Testis (tissue), 3 donors: ENCODE measurements around the gene CLDN14. TPM values are rescaled to one million over a fixed set of nuclear protein-coding genes. Genes with fewer than 3 reads are reported as not detected.

Experiments
- DNase-seq: peaks from one replicate; pipeline ENCODE4 v3.0.0-alpha.2; 2019
- H3K27ac ChIP-seq, 2 donors: fragments of 200-600 bp; sonication (generic); one replicate each; pipeline ENCODE4 v1.5.1; 2019
- H3K27me3 ChIP-seq: fragments of 200-600 bp; sonication (generic); one replicate; pipeline ENCODE4 v1.5.1; 2019
- H3K36me3 ChIP-seq: fragments of 200-600 bp; sonication (generic); one replicate; pipeline ENCODE4 v1.5.1; 2017; ENCODE audit warnings: low read depth; ENCODE audit errors: missing control alignments
- H3K4me1 ChIP-seq: fragments of 200-600 bp; sonication (generic); one replicate; pipeline ENCODE4 v1.5.1; 2019
- H3K4me3 ChIP-seq, 2 donors: fragments of 200-600 bp; sonication (generic); one replicate each; pipeline ENCODE4 v1.5.1; 2017 to 2019
- H3K9me3 ChIP-seq: fragments of 200-600 bp; sonication (generic); one replicate; pipeline ENCODE4 v1.5.1; 2017
- CTCF ChIP-seq, 3 experiments: fragments of 450-650 bp in 2 of 3; fragments of 200-600 bp in 1 of 3; sonication (generic) in 1 of 3; IDR thresholded peaks; one replicate each; pipeline ENCODE4 v1.5.1; 2016 to 2019; ENCODE audit warnings: antibody characterized with exemption in 3 of 3, mild to moderate bottlenecking in 2 of 3, moderate library complexity in 1 of 3
- POLR2A ChIP-seq: fragments of 450-650 bp; IDR thresholded peaks from one replicate; pipeline ENCODE4 v1.6.1; 2017; ENCODE audit warnings: antibody characterized with exemption, mild to moderate bottlenecking, moderate library complexity
- WGBS, 2 donors: methylation state at CpG; one replicate each; pipeline ENCODE4 v1.1.5; 2018; 5-methylcytosine and 5-hydroxymethylcytosine counted together
- intact Hi-C: fragments of 100-400 bp; cut with DNase I; formaldehyde crosslinking; loops from one replicate; pipeline ENCODE4 v1.15.1; 2023; ENCODE audit warnings: low total_unique reads
- polyA plus RNA-seq: library from polyadenylated mRNA; stranded (reverse); fragments of 350-450 nt; fragmentation: Illumina TruSeq; extraction: RNeasy Lipid Tissue Mini Kit (QIAGEN cat#74804); gene quantifications from one replicate; pipeline ENCODE4 v1.2.3, GENCODE V29; 2014; ENCODE audit warnings: low read depth, low replicate concordance; ENCODE audit not compliant: insufficient read depth
- total RNA-seq, 2 donors: library from RNA; depleted of rRNA; stranded (reverse); fragments of >200 nt; gene quantifications; one replicate each; pipeline ENCODE4 v1.2.3, GENCODE V29; 2016

CLDN14 gene
- total and polyA plus RNA-seq, 3 donors from 2014 or later: 0.31 to 0.96 (median 0.31) TPM

- Histone ChIP-seq H3K4me1 (peaks cover 21% of the 10 kb centered on the region), H3K36me3 (no peaks in the 10 kb centered on the region), H3K27ac (no peak overlapping the region), H3K4me3 (no peak overlapping the region), H3K27me3 (no peaks in the 10 kb centered on the region), H3K9me3 (no peaks in the 10 kb centered on the region)
- DNase-seq: no peak
- TF ChIP-seq POLR2A (no peak), CTCF (IDR thresholded peaks at IDR 0.05) (no peak)
- WGBS, 2 donors: 75 to 78% methylated on average over 4 of the region's 4 CpGs
- intact Hi-C loops: no loop called here
These were observed 2.3 kb upstream of the CLDN14 start for GRCh38 chr21:36482181-36482580.

GRCh38 chr21:36481639-36482038, 1.7 kb upstream of the CLDN14 start:
- Histone ChIP-seq H3K27ac (no peak overlapping the region), H3K27me3 (no peaks in the 10 kb centered on the region), H3K36me3 (no peaks in the 10 kb centered on the region), H3K4me1 (peaks cover 21% of the 10 kb centered on the region), H3K9me3 (no peaks in the 10 kb centered on the region), H3K4me3 (no peak overlapping the region)
- no peak for DNase-seq
- TF ChIP-seq POLR2A: no peak
- intact Hi-C loops: no loop called here
- WGBS, 2 donors: 38 to 54% methylated on average over 5 of the region's 5 CpGs

- Histone ChIP-seq H3K4me1 (peaks cover 21% of the 10 kb centered on the region), H3K9me3 (no peaks in the 10 kb centered on the region), H3K4me3 (no peak overlapping the region), H3K36me3 (no peaks in the 10 kb centered on the region), H3K27ac (no peak overlapping the region), H3K27me3 (no peaks in the 10 kb centered on the region)
- WGBS, 2 donors: 74 to 77% methylated on average over 12 of the region's 12 CpGs
- intact Hi-C loops: no loop called here
- TF ChIP-seq CTCF (IDR thresholded peaks at IDR 0.05) (no peak), POLR2A (no peak)
- peak; percentile 18 for DNase-seq
These were observed 696 bp upstream of the CLDN14 start for GRCh38 chr21:36480618-36481017.

GRCh38 chr21:36478941-36479340, 981 bp downstream of the CLDN14 start:
- no peak for TF ChIP-seq POLR2A
- no peak for TF ChIP-seq CTCF (IDR thresholded peaks at IDR 0.05)
- Histone ChIP-seq H3K4me3 (no peak overlapping the region), H3K36me3 (no peaks in the 10 kb centered on the region), H3K27me3 (no peaks in the 10 kb centered on the region), H3K9me3 (no peaks in the 10 kb centered on the region), H3K27ac (no peak overlapping the region), H3K4me1 (peaks cover 21% of the 10 kb centered on the region)
- intact Hi-C loops: no loop called here
- DNase-seq: no peak
- 64 to 77% methylated on average over 4 to 7 of the region's 7 CpGs for WGBS, 2 donors

- peaks cover 21% of the 10 kb centered on the region for H3K4me1 ChIP-seq
- H3K4me3 ChIP-seq: no peak overlapping the region
- intact Hi-C loops: no loop called here
- H3K36me3 ChIP-seq: no peaks in the 10 kb centered on the region
- H3K27ac ChIP-seq: no peak overlapping the region
- H3K27me3 ChIP-seq: no peaks in the 10 kb centered on the region
- TF ChIP-seq POLR2A: no peak
- TF ChIP-seq CTCF (IDR thresholded peaks at IDR 0.05): no peak
- DNase-seq: no peak
- WGBS, 2 donors: 88 to 89% methylated on average over 6 of the region's 6 CpGs
- no peaks in the 10 kb centered on the region for H3K9me3 ChIP-seq
These were observed 1.7 kb downstream of the CLDN14 start for GRCh38 chr21:36478207-36478701.
